OCI-LY3 (cell line): Measurements from ENCODE around the gene CA12.

Experiments used
- CTCF ChIP-seq: fragments of 200-600, 300-600 bp; sonication (generic); IDR thresholded peaks from 2 replicates; pipeline ENCODE4 v1.5.1; 2014; ENCODE audit warnings: antibody characterized with exemption, low read length, low read depth
- EZH2phosphoT487 ChIP-seq: fragments of 200-600 bp; shearing (Covaris generic); IDR thresholded peaks from 2 replicates; pipeline ENCODE4 v1.6.1; 2018; ENCODE audit warnings: antibody characterized with exemption, mixed run types, low read depth

GRCh38 chr15:63353887-63354286 lies 27.8 kb downstream of the CA12 start:
- no peak for TF ChIP-seq CTCF
- TF ChIP-seq EZH2phosphoT487, result no peak
